ENCODE results near the gene NEIL1. TPM values are rescaled to one million over a fixed set of nuclear protein-coding genes. Genes with fewer than 3 reads are reported as not detected.

NEIL1 gene
- total and polyA plus RNA-seq, 2 donors (not counting 3 experiments of a cell fraction or from before 2014, with no cell fraction given): 29.5 TPM

DNA sequence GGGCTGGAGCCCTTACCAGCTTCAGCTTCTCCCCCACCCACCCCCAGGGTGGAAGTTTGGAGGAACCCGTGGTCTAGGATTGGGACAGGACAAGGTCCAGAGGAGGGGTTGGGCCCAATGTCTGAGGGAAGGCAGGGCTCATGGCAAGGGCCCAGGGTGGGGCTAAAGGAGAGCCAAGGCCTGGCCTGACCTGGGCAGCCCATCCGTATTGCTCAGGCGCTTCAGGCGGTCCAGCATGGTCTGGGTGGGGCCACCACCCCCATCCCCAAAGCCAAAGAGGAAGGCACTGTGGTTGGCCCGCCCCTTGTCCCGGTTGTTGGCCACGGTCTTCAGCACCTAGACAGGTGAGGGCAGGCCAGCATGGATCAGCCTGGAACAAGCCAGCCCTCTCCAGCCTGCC, 14.0 kb downstream of the NEIL1 start:
- H3K27ac ChIP-seq (ENCODE audit: insufficient read depth, low read depth, low read length): no peak overlapping the region
- no peak overlapping the region for H3K9ac ChIP-seq (replicated peaks; ENCODE audit: extremely low read depth, insufficient read depth, low read length)
- H3K9me1 ChIP-seq (replicated peaks; ENCODE audit: control insufficient read depth, extremely low read depth, insufficient read depth, low read length): no peaks in the 10 kb centered on the region
- no peaks in the 10 kb centered on the region for H3K9me3 ChIP-seq (replicated peaks; ENCODE audit: control insufficient read depth, insufficient read depth, low read length)
- DNase-seq (ENCODE audit: low read depth, low spot score) (no peak), FAIRE-seq (no peak)
- BruUV-seq (replicated peaks): no TSS peak
- H3K36me3 ChIP-seq (ENCODE audit: control insufficient read depth in 2 of 2, extremely low read depth in 1 of 2, insufficient read depth in 2 of 2, low read length in 2 of 2): peaks cover 4 to 58% of the 10 kb centered on the region in 2 experiments
- H2AFZ ChIP-seq (ENCODE audit: low read depth, low read length): no peak overlapping the region
- ChIA-PET CTCF (interaction anchor here (2.3 kb wide), 1 partner anchor 8 kb away, joined by 9 read pairs; the partner anchor contains the start of gene MAN2C1), POLR2A (no interaction called here)
- intact Hi-C loops (cut with micrococcal nuclease) (loop anchor here (10.0 kb wide), 1 partner anchor 444 kb away; no protein-coding TSS in a partner anchor), dilution Hi-C loops (cut with MboI; ENCODE audit: extremely low pct_ligation_motif_present, low sequenced_read_pairs) (no loop called here)
- no peaks in the 10 kb centered on the region for H4K20me1 ChIP-seq (replicated peaks; ENCODE audit: control insufficient read depth, extremely low read depth, insufficient read depth, low read length)
- no peak for TF ChIP-seq MYC (IDR thresholded peaks at IDR 0.05; ENCODE audit: low read depth, low read length)
- TF ChIP-seq JUN (IDR thresholded peaks at IDR 0.05; ENCODE audit: borderline replicate concordance, insufficient read depth, insufficient read length, low read depth): no peak
- TF ChIP-seq, protein P1, sequence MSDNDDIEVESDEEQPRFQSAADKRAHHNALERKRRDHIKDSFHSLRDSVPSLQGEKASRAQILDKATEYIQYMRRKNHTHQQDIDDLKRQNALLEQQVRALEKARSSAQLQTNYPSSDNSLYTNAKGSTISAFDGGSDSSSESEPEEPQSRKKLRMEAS (IDR thresholded peaks at IDR 0.05; ENCODE audit: insufficient read depth, insufficient read length): no peak
- TF ChIP-seq FOS (IDR thresholded peaks at IDR 0.05; ENCODE audit: borderline replicate concordance, insufficient read depth, low read length): no peak
- no peak for TF ChIP-seq POLR2A (IDR thresholded peaks at IDR 0.05; ENCODE audit: low read depth, low read length)
- TF ChIP-seq GATA2 (IDR thresholded peaks at IDR 0.05; ENCODE audit: insufficient read depth, insufficient read length, low read depth, low read length): no peak
- TF ChIP-seq EZH2 (IDR thresholded peaks at IDR 0.05; ENCODE audit: borderline replicate concordance, low read depth, low read length, severe bottlenecking): no peak
- TF ChIP-seq, protein P2, sequence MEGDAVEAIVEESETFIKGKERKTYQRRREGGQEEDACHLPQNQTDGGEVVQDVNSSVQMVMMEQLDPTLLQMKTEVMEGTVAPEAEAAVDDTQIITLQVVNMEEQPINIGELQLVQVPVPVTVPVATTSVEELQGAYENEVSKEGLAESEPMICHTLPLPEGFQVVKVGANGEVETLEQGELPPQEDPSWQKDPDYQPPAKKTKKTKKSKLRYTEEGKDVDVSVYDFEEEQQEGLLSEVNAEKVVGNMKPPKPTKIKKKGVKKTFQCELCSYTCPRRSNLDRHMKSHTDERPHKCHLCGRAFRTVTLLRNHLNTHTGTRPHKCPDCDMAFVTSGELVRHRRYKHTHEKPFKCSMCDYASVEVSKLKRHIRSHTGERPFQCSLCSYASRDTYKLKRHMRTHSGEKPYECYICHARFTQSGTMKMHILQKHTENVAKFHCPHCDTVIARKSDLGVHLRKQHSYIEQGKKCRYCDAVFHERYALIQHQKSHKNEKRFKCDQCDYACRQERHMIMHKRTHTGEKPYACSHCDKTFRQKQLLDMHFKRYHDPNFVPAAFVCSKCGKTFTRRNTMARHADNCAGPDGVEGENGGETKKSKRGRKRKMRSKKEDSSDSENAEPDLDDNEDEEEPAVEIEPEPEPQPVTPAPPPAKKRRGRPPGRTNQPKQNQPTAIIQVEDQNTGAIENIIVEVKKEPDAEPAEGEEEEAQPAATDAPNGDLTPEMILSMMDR (IDR thresholded peaks at IDR 0.05; ENCODE audit: extremely low read depth in 1 of 2, insufficient read depth in 1 of 2, low read depth in 1 of 2, low read length in 2 of 2): no peak
- TF ChIP-seq POLR2AphosphoS5 (IDR thresholded peaks at IDR 0.05; ENCODE audit: insufficient read depth, low read depth, low read length): no peak
- no peaks in the 10 kb centered on the region for H3K79me2 ChIP-seq (ENCODE audit: control insufficient read depth, insufficient read depth, low read length)
- no peaks in the 10 kb centered on the region for H3K4me1 ChIP-seq (ENCODE audit: control insufficient read depth, extremely low read depth, insufficient read depth, low read length)
- H3K27me3 ChIP-seq (ENCODE audit: control insufficient read depth in 2 of 2, insufficient read depth in 2 of 2, low read length in 2 of 2): no peaks in the 10 kb centered on the region
- no peak overlapping the region for H3K4me2 ChIP-seq (ENCODE audit: insufficient read depth, low read length)
- no peak overlapping the region for H3K4me3 ChIP-seq (replicated peaks in 1 of 3; ENCODE audit: insufficient read depth in 1 of 3, low read depth in 1 of 3, low read length in 3 of 3)

Data from endothelial cell of umbilical vein (primary cell).